GM19467 (cell line): ENCODE measurements around the gene SYNDIG1.

Experiments used
- ATAC-seq: cut with Tn5 transposase; IDR thresholded peaks from one replicate; pipeline ENCODE4 v1.9.1; 2021; ENCODE audit warnings: mild to moderate bottlenecking, moderate library complexity; ENCODE audit not compliant: unreplicated experiment

Gene SYNDIG1

GRCh38 chr20:24701668-24702067 lies 232.2 kb downstream of the SYNDIG1 start:
- no peak for ATAC-seq

GRCh38 chr20:24702501-24703283 lies 233.3 kb downstream of the SYNDIG1 start:
- ATAC-seq, result no peak

- ATAC-seq, result no peak
These were observed 233.8 kb downstream of the SYNDIG1 start for GRCh38 chr20:24703284-24703610.

GRCh38 chr20:24704899-24705298 lies 235.5 kb downstream of the SYNDIG1 start:
- no peak for ATAC-seq

GRCh38 chr20:24705486-24705885 lies 236.1 kb downstream of the SYNDIG1 start:
- no peak for ATAC-seq

GRCh38 chr20:24708411-24709295 lies 239.2 kb downstream of the SYNDIG1 start:
- no peak for ATAC-seq
